Smooth muscle cell (in vitro differentiated cells): Measurements from ENCODE around the gene PARD3B. TPM values are rescaled to one million over a fixed set of nuclear protein-coding genes. Genes with fewer than 3 reads are reported as not detected.

ENCODE experiments used
- DNase-seq: peaks from one replicate; lab custom pipeline; 2025; ENCODE audit not compliant: unreplicated experiment; lab: John Stamatoyannopoulos, UW
- H2AFZ ChIP-seq: fragments of 200-600 bp; sonication (generic); 2 replicates; pipeline ENCODE4 v1.6.0; 2016; ENCODE audit warnings: antibody characterized with exemption, low read depth, mild to moderate bottlenecking
- H3F3A ChIP-seq: fragments of 200-600 bp; sonication (generic); 2 replicates; pipeline ENCODE4 v1.6.0; 2017; ENCODE audit warnings: antibody characterized with exemption, low read depth
- H3K27ac ChIP-seq: fragments of 200-600 bp; sonication (generic); 2 replicates; pipeline ENCODE4 v1.5.1; 2016; ENCODE audit warnings: low read depth, mild to moderate bottlenecking
- H3K27me3 ChIP-seq: fragments of 200-600 bp; sonication (generic); 2 replicates; pipeline ENCODE4 v1.6.1; 2016; ENCODE audit warnings: low read depth, mild to moderate bottlenecking
- H3K36me3 ChIP-seq: fragments of 200-600 bp; sonication (generic); 2 replicates; pipeline ENCODE4 v1.5.1; 2016; ENCODE audit warnings: low read depth
- H3K4me1 ChIP-seq: fragments of 200-600 bp; sonication (generic); 2 replicates; pipeline ENCODE4 v1.5.1; 2016; ENCODE audit warnings: low read depth
- H3K4me2 ChIP-seq: fragments of 200-600 bp; sonication (generic); 2 replicates; pipeline ENCODE4 v1.6.0; 2016; ENCODE audit warnings: mild to moderate bottlenecking
- H3K4me3 ChIP-seq: fragments of 200-600 bp; sonication (generic); 2 replicates; pipeline ENCODE4 v1.5.1; 2016; ENCODE audit warnings: mild to moderate bottlenecking
- H3K79me2 ChIP-seq: fragments of 200-600 bp; sonication (generic); 2 replicates; pipeline ENCODE4 v1.6.0; 2016; ENCODE audit warnings: low read depth, mild to moderate bottlenecking
- H3K9ac ChIP-seq: fragments of 200-600 bp; sonication (generic); 2 replicates; pipeline ENCODE4 v1.6.0; 2016; ENCODE audit warnings: low read depth
- H3K9me3 ChIP-seq: fragments of 200-600 bp; sonication (generic); replicated peaks from 2 replicates; pipeline ENCODE4 v1.5.1; 2016; ENCODE audit warnings: low read depth
- H4K20me1 ChIP-seq: fragments of 200-600 bp; sonication (generic); 2 replicates; pipeline ENCODE4 v1.6.0; 2016; ENCODE audit warnings: low read depth
- CTCF ChIP-seq: fragments of 200-600 bp; sonication (generic); IDR thresholded peaks from 2 replicates; pipeline ENCODE4 v1.5.1; 2017; ENCODE audit warnings: borderline replicate concordance, mild to moderate bottlenecking, antibody characterized with exemption; ENCODE audit not compliant: insufficient read depth, poor library complexity, severe bottlenecking
- WGBS: methylation state at CpG from one replicate; pipeline ENCODE4 v1.1.7; 2016; ENCODE audit warnings: low lambda C conversion rate; 5-methylcytosine and 5-hydroxymethylcytosine counted together
- polyA plus RNA-seq: library from polyadenylated mRNA; unstranded; fragments of >200 nt; fragmentation: Nextera tagmentation; extraction: Ambion mirVana; gene quantifications from 2 replicates; pipeline ENCODE4 v1.2.1, GENCODE V29; 2016
- total RNA-seq: library from RNA; depleted of rRNA; stranded (reverse); fragments of >200 nt; gene quantifications from 2 replicates; pipeline ENCODE4 v1.2.3, GENCODE V29; 2014

PARD3B gene
- total and polyA plus RNA-seq, 2 experiments from 2014 or later, result 3.3 to 12.2 TPM

- Histone ChIP-seq H3K79me2 (no peaks in the 10 kb centered on the region), H3F3A (no peaks in the 10 kb centered on the region), H3K27ac (no peak overlapping the region), H3K9me3 (no peaks in the 10 kb centered on the region), H3K4me2 (peak overlapping the region; percentile 28), H2AFZ (no peak overlapping the region), H3K4me1 (peaks cover 12% of the 10 kb centered on the region), H3K4me3 (no peak overlapping the region), H3K27me3 (no peaks in the 10 kb centered on the region), H3K36me3 (no peaks in the 10 kb centered on the region), H4K20me1 (no peaks in the 10 kb centered on the region), H3K9ac (no peak overlapping the region)
- 97% methylated on average over 7 of the region's 7 CpGs for WGBS
- TF ChIP-seq CTCF, result no peak
- no peak for DNase-seq
Observed at GRCh38 chr2:205650931-205651330, 1105.7 kb downstream of the PARD3B start.

GRCh38 chr2:205651719-205652118 lies 1106.4 kb downstream of the PARD3B start:
- 0% methylated on average over 1 of the region's 1 CpG for WGBS

GRCh38 chr2:205654878-205655605 lies 1109.8 kb downstream of the PARD3B start:
- Histone ChIP-seq H3K79me2 (no peaks in the 10 kb centered on the region), H3K27me3 (no peaks in the 10 kb centered on the region), H3K36me3 (no peaks in the 10 kb centered on the region), H3K27ac (no peak overlapping the region), H3K4me3 (no peak overlapping the region), H3F3A (no peaks in the 10 kb centered on the region), H3K9me3 (no peaks in the 10 kb centered on the region), H3K4me1 (peaks cover 8% of the 10 kb centered on the region), H4K20me1 (no peaks in the 10 kb centered on the region), H2AFZ (no peak overlapping the region), H3K9ac (no peak overlapping the region), H3K4me2 (no peak overlapping the region)
- no peak for TF ChIP-seq CTCF
- no peak for DNase-seq
- 89% methylated on average over 10 of the region's 10 CpGs for WGBS

More at GRCh38 chr2:205651719-205652118, 1106.4 kb downstream of the PARD3B start:
- Histone ChIP-seq H3K9me3 (no peaks in the 10 kb centered on the region), H3K4me3 (no peak overlapping the region), H3K27me3 (no peaks in the 10 kb centered on the region), H2AFZ (no peak overlapping the region), H3K4me1 (peaks cover 12% of the 10 kb centered on the region), H3K79me2 (no peaks in the 10 kb centered on the region), H3K4me2 (no peak overlapping the region), H3K27ac (no peak overlapping the region), H3F3A (no peaks in the 10 kb centered on the region), H3K36me3 (no peaks in the 10 kb centered on the region), H3K9ac (no peak overlapping the region), H4K20me1 (no peaks in the 10 kb centered on the region)
- TF ChIP-seq CTCF, result no peak
- no peak for DNase-seq
